HUES64 (cell line): Measurements from ENCODE around the gene FAM240A.

Experiments used
- H3K27ac ChIP-seq: 2 replicates; pipeline ENCODE4 v1.7.0; 2013; ENCODE audit warnings: low read depth, low read length, inconsistent platforms
- H3K27me3 ChIP-seq: 2 replicates; pipeline ENCODE4 v1.6.1; 2013; ENCODE audit warnings: mild to moderate bottlenecking, low read length; ENCODE audit not compliant: insufficient read depth
- H3K36me3 ChIP-seq: 2 replicates; pipeline ENCODE4 v1.6.1; 2013; ENCODE audit warnings: mild to moderate bottlenecking, low read length; ENCODE audit not compliant: insufficient read depth
- H3K4me1 ChIP-seq: 2 replicates; pipeline ENCODE4 v1.6.1; 2013; ENCODE audit warnings: mild to moderate bottlenecking, low read length, moderate library complexity; ENCODE audit not compliant: insufficient read depth
- H3K4me3 ChIP-seq: 2 replicates; pipeline ENCODE4 v1.5.1; 2013; ENCODE audit warnings: mild to moderate bottlenecking, low read length, moderate library complexity
- H3K9ac ChIP-seq: 2 replicates; pipeline ENCODE4 v1.6.1; 2013; ENCODE audit warnings: mild to moderate bottlenecking, low read depth, low read length
- H3K9me3 ChIP-seq: 2 replicates; pipeline ENCODE4 v1.6.1; 2013; ENCODE audit warnings: low read depth, low read length; ENCODE audit not compliant: insufficient read depth
- WGBS: fragments of 150-250, 120-280 bp; methylation state at CpG from one replicate; pipeline ENCODE4 v1.1.7; 2013; ENCODE audit warnings: missing lambda C conversion rate; 5-methylcytosine and 5-hydroxymethylcytosine counted together

Gene FAM240A

GRCh38 chr3:46628901-46629369 is 16.6 kb downstream of the FAM240A start:
- no peaks in the 10 kb centered on the region for H3K9me3 ChIP-seq
- H3K9ac ChIP-seq: 0 out of 2 replicates have a peak overlapping the region, but pooled peaks have one; percentile 7
- no peaks in the 10 kb centered on the region for H3K36me3 ChIP-seq
- H3K27me3 ChIP-seq: no peaks in the 10 kb centered on the region
- WGBS: 83% methylated on average over 10 of the region's 10 CpGs
- H3K27ac ChIP-seq: peak overlapping the region; percentile 50; the same call in 1 of the 2 replicates
- peaks cover 24% of the 10 kb centered on the region for H3K4me1 ChIP-seq
- H3K4me3 ChIP-seq: no peak overlapping the region

GRCh38 chr3:46629551-46630517 is 17.5 kb downstream of the FAM240A start:
- Histone ChIP-seq H3K27me3 (no peaks in the 10 kb centered on the region), H3K36me3 (no peaks in the 10 kb centered on the region), H3K27ac (peak overlapping the region; percentile 50; the same call in 1 of the 2 replicates), H3K4me1 (peaks cover 24% of the 10 kb centered on the region), H3K9ac (peak overlapping the region; percentile 12; the same call in 1 of the 2 replicates), H3K9me3 (no peaks in the 10 kb centered on the region), H3K4me3 (peak overlapping the region; percentile 40)
- WGBS: 19% methylated on average over 36 of the region's 36 CpGs

- no peak overlapping the region for H3K27ac ChIP-seq
- H3K4me1 ChIP-seq: peaks cover 19% of the 10 kb centered on the region
- 76% methylated on average over 1 of the region's 1 CpG for WGBS
These were observed 20.5 kb downstream of the FAM240A start for GRCh38 chr3:46632792-46633191.

GRCh38 chr3:46634856-46635255 is 22.5 kb downstream of the FAM240A start:
- 92% methylated on average over 3 of the region's 3 CpGs for WGBS
- no peaks in the 10 kb centered on the region for H3K36me3 ChIP-seq
- no peaks in the 10 kb centered on the region for H3K27me3 ChIP-seq
- H3K9me3 ChIP-seq: no peaks in the 10 kb centered on the region
- H3K4me1 ChIP-seq: peaks cover 3% of the 10 kb centered on the region; the same call in 1 of the 2 replicates
- no peak overlapping the region for H3K9ac ChIP-seq
- H3K4me3 ChIP-seq: no peak overlapping the region
- no peak overlapping the region for H3K27ac ChIP-seq

More at GRCh38 chr3:46632792-46633191, 20.5 kb downstream of the FAM240A start:
- Histone ChIP-seq H3K9me3 (no peaks in the 10 kb centered on the region), H3K9ac (no peak overlapping the region), H3K36me3 (no peaks in the 10 kb centered on the region), H3K27me3 (no peaks in the 10 kb centered on the region), H3K4me3 (no peak overlapping the region)

GRCh38 chr3:46639221-46639620 is 26.9 kb downstream of the FAM240A start:
- no peak overlapping the region for H3K27ac ChIP-seq
- no peaks in the 10 kb centered on the region; the same call in 1 of the 2 replicates for H3K4me1 ChIP-seq

GRCh38 chr3:46640927-46641326 is 28.6 kb downstream of the FAM240A start:
- H3K36me3 ChIP-seq: no peaks in the 10 kb centered on the region
- H3K9ac ChIP-seq: no peak overlapping the region
- H3K27ac ChIP-seq: no peak overlapping the region
- peaks cover 3% of the 10 kb centered on the region; the same call in 1 of the 2 replicates for H3K9me3 ChIP-seq
- no peaks in the 10 kb centered on the region for H3K27me3 ChIP-seq
- WGBS: 85% methylated on average over 3 of the region's 3 CpGs
- H3K4me1 ChIP-seq: no peaks in the 10 kb centered on the region; the same call in 1 of the 2 replicates
- no peak overlapping the region for H3K4me3 ChIP-seq

More at GRCh38 chr3:46639221-46639620, 26.9 kb downstream of the FAM240A start:
- Histone ChIP-seq H3K9me3 (peaks cover 3% of the 10 kb centered on the region; the same call in 1 of the 2 replicates), H3K36me3 (no peaks in the 10 kb centered on the region), H3K4me3 (no peak overlapping the region), H3K27me3 (no peaks in the 10 kb centered on the region), H3K9ac (no peak overlapping the region)

DNA sequence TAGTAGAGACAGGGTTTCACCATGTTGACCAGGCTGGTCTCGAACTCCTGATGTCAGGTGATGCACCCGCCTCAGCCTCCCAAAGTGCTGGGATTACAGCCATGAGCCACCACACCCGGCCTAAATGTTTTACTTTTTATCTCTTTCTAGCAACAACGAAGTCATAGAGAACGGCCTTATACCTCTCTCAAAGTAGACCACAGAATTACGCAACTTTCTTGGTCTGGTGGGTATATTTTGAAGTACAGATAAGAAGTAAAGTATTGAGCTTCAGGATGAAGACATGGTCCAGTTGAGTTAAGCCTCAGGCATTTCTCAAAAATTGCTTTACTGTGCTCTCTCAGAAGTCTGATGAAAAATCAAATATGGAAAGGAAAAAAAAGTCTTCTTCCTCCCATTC is 30.6 kb downstream of the FAM240A start:
- H3K27ac ChIP-seq: no peak overlapping the region
- no peak overlapping the region for H3K9ac ChIP-seq
- WGBS: 95% methylated on average over 6 of the region's 6 CpGs
- H3K9me3 ChIP-seq: peaks cover 3% of the 10 kb centered on the region; the same call in 1 of the 2 replicates
- H3K4me1 ChIP-seq: no peaks in the 10 kb centered on the region; the same call in 1 of the 2 replicates
- H3K4me3 ChIP-seq: no peak overlapping the region
- no peaks in the 10 kb centered on the region for H3K36me3 ChIP-seq
- no peaks in the 10 kb centered on the region for H3K27me3 ChIP-seq

DNA sequence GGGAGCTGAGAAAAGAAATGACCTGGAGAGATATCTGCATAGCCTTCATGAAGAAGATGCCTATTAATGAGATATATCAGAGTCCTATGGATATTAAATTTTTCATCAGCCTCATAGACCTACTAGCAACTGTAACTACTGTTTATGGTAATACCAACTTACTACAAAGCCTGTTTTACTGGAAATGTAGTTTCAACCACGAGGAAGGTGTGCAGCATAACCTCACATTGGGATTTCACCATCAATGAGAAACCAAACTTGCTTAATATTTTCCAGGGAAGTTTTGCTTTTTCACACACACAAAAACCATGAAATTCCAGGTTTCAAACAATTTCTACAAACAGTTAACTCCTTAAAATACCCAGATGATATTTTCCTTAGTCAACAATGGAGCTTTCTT is 31.4 kb downstream of the FAM240A start:
- H3K4me1 ChIP-seq: no peaks in the 10 kb centered on the region; the same call in 1 of the 2 replicates
- H3K9ac ChIP-seq: no peak overlapping the region
- no peak overlapping the region for H3K4me3 ChIP-seq
- WGBS: 96% methylated on average over 1 of the region's 1 CpG
- H3K9me3 ChIP-seq: peaks cover 3% of the 10 kb centered on the region; the same call in 1 of the 2 replicates
- H3K27ac ChIP-seq: no peak overlapping the region
- H3K27me3 ChIP-seq: no peaks in the 10 kb centered on the region
- H3K36me3 ChIP-seq: no peaks in the 10 kb centered on the region

DNA sequence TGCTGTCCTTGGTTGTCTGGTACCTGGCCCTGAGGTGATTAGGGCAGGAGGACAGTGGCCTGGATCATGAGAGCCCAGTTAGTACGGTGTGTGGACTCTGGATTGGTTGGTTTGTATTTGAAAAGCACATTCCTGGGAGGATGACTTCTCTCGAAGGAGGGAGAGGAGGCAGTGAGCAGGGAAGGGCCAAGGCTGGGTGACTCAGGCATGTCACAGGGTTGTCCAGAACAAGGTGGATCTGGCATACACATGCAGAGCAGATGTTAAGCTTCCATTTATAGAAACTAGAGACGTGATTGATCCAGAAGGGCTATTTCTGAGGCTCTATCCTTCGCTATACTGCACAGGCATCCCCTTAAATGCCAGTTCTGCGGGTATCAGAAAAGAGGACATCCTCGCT is 34.4 kb downstream of the FAM240A start:
- no peaks in the 10 kb centered on the region; the same call in 1 of the 2 replicates for H3K4me1 ChIP-seq
- no peak overlapping the region for H3K9ac ChIP-seq
- no peaks in the 10 kb centered on the region for H3K27me3 ChIP-seq
- no peak overlapping the region for H3K4me3 ChIP-seq
- WGBS: 56% methylated on average over 6 of the region's 6 CpGs
- no peaks in the 10 kb centered on the region for H3K36me3 ChIP-seq
- peaks cover 3% of the 10 kb centered on the region; the same call in 1 of the 2 replicates for H3K9me3 ChIP-seq
- H3K27ac ChIP-seq: no peak overlapping the region

DNA sequence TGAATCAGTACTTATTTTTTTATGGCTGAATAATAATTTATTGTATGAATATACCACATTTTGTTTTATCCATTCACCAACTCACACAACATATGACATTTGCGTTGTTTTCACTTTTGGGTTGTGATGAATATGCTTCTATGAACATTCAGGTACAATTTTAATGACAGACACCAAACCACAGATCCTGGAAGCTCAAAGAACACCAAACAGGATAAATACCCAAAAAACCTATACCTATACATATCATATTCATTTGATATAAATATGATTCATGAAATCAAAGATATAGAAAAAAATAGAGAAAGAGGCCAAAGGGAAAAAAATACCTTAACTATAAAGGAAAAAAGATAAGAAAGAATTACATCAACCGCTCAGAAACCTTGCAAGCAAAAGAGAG is 35.8 kb downstream of the FAM240A start:
- Histone ChIP-seq H3K9ac (no peak overlapping the region), H3K4me3 (no peak overlapping the region), H3K36me3 (no peaks in the 10 kb centered on the region), H3K4me1 (no peaks in the 10 kb centered on the region; the same call in 1 of the 2 replicates), H3K9me3 (peaks cover 13% of the 10 kb centered on the region), H3K27ac (no peak overlapping the region), H3K27me3 (no peaks in the 10 kb centered on the region)
- no CpG with 5 or more reads among the region's 2 CpGs for WGBS

DNA sequence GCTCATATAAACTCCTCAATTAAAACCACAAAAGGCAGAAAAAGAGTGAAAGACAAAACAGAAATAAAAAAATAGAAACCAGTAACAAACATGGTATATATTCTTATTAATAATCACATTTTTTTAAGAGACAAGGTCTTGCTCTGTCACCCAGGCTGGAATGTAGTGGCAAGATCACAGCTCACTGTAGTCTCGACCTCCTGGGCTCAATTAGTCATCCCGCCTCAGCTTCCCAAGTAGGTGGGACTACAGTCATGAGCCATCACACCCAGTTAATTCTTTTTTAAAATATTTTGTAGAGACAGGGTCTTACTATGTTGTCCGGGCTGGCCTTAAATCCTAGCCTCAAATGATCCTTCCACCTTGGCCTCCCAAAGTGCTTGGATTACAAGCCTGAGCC is 37.1 kb downstream of the FAM240A start:
- WGBS: 79% methylated on average over 3 of the region's 3 CpGs
- no peaks in the 10 kb centered on the region for H3K27me3 ChIP-seq
- H3K9ac ChIP-seq: no peak overlapping the region
- H3K27ac ChIP-seq: no peak overlapping the region
- peaks cover 13% of the 10 kb centered on the region for H3K9me3 ChIP-seq
- H3K4me3 ChIP-seq: no peak overlapping the region
- no peaks in the 10 kb centered on the region for H3K36me3 ChIP-seq
- no peaks in the 10 kb centered on the region for H3K4me1 ChIP-seq
